HG03159 (cell line): Measurements from ENCODE around the gene ITSN2.
A peak's percentile ranks its signal among the peaks of the same experiment; 100 is the strongest.
"Not testable (repeated sequence)": the region's sequence is repeated elsewhere in the genome, so short reads cannot be mapped to it uniquely, and the experiment has no call there.

Experiments
- ATAC-seq: cut with Tn5 transposase; IDR thresholded peaks from one replicate; pipeline ENCODE4 v1.9.1; 2021; ENCODE audit warnings: mild to moderate bottlenecking, moderate library complexity; ENCODE audit not compliant: unreplicated experiment

ITSN2 gene

GRCh38 chr2:24360050-24360962, at the start of gene ITSN2:
Gene ITSN2 (minus strand): TSS chr2:24360536. CDS start chr2:24328082, 32,454 bp downstream.
- ATAC-seq = peak; percentile 80

DNA sequence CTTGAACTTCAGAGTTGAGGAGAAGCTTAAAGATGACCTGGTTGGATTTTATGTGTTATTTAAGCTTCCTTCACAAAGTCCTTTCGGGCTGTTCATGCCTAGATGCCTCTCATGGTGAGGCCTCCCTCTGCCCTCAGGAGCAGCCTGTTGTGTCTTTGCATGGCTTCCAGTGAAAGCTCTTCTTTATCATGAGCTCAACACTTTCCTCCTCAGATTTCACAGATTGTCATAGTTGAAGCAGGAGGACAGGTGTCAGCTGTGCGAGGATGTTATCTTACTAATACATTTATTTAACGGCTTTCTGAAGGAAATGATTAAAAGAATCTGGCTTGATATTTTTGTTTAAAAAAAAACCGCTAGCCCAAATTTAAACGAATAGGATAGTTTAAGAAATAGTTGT, 48.8 kb upstream of the ITSN2 start:
- no peak for ATAC-seq

DNA sequence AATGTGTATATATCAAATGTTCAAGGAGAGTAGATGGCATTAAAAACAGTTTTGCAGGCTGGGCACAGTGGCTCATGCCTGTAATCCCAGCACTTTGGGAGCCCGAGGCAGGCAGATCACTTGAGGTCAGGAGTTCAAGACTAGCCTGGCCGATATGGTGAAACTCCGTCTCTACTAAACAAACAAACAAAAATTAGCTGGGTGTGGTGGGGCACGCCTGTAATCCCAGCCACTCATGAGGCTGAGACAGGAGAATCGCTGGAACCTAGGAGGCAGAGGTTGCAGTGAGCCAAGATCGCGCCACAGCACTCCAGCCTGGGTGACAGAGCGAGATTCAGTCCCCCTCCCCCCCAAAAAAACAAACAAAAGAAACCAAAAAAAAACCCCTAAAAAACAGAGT, 48.4 kb upstream of the ITSN2 start:
- not testable (repeated sequence) for ATAC-seq

DNA sequence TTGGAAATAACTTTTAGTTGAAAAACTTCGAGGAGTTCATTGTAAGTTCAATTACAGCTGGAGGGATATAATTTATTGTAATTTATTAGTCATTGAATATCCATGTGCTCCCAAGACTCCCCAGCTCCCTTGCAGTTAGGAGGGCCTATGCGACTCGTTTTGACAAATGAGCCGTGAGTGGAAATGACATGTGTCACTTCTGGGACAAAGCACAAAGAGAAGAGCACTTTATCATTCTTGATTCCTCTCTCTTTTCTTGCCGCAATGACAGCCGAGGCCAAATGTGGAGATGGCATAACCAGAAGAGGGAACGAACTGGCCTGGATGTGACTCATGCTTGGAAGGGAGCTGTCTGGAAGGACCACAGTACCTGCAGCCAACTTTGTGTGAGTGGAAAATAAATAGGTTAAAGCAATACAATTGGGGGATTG, 44.2 kb upstream of the ITSN2 start:
- ATAC-seq = no peak

DNA sequence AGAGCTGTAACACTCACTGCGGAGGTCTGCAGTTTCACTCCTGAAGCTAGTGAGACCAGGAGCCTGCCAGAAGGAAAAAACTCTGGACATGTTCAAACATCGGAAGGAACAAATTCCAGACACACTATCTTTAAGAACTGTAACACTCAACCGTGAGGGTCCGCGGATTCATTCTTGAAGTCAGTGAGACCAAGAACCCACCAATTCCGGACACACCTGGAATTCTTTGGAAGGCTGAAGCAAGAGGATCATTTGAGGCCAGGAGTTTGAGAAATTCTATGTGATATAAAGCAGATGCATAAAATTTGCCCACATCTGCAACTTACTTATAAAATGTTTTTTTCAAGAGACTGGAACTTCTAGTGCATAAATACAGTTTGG, 43.5 kb upstream of the ITSN2 start:
- ATAC-seq = no peak

- no peak for ATAC-seq
Measured at GRCh38 chr2:24403168-24403831, 43.0 kb upstream of the ITSN2 start.

- ATAC-seq = no peak
Measured at GRCh38 chr2:24402242-24403097, 42.1 kb upstream of the ITSN2 start.

DNA sequence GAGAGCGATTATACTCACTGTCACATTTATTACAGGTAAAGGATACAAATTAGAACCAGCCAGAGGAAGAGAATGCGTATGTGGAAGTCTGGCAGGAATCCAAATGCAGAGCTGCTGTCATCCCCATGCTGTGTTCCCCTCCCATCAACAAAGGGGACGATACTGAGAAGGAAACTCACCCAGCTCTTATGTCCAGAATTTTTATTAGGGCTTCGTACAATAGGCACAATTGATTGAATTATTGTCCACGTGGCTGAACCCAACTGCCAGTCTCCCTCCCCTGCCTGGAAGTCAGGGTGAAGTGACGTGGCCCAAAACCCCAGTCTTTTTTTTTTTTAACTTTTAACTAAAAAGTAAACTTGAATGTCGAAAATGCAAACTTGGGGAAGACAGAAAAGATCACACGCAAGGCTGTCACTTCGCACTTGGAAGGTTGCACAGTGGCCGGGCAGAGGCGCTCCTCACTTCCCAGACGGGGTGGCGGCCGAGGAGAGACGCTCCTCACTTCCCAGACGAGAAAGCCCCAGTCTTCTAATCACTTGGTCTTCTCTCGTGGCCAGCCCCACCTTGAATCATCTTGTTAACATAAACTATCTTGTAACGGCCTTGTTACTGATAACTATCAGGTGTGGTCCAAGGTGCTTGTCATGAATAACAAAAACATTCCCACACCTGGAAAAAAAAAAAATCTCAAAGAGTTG, 40.0 kb upstream of the ITSN2 start:
- ATAC-seq = no peak

DNA sequence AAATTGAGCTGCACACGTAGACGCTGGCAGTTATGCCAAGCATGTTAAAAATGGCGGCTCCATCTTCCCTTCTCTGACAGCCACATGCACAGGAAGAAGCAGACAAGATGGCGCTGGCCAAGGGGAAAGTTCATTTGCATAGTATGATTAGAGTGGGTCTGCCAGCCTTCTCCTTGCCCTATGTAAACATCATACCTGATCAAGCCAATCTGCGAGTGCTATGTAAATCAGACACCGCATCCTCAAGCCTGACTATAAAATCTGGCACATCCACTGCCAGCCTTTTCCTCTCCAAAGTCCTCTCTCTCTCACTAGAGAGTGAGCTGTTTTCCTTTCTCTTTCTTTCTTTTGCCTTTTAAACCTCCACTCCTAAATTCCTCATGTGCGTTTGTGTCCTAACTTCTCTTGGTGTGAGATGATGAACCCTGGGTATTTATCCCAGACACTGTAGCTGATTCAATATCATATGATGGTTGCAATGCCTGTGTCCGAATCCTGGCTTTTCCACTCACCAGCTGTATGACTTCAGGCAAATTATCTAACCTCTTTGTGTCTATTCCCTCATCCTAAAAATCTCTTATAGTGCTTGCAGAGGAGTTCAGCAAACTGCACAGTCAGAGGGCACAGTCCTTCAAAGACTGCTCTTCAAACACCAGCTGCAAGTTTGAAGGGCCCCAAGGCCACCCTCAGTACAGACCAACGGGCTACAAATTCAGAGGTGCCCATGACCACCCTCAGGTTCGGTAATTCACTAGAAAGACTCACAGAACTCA, 39.3 kb upstream of the ITSN2 start:
- ATAC-seq = no peak

- ATAC-seq = no peak
Measured at GRCh38 chr2:24394998-24395397, 34.7 kb upstream of the ITSN2 start.

GRCh38 chr2:24392542-24393059, 32.3 kb upstream of the ITSN2 start:
- no peak for ATAC-seq

- ATAC-seq = no peak
Measured at GRCh38 chr2:24385366-24385765, 25.0 kb upstream of the ITSN2 start.

- no peak for ATAC-seq
Measured at GRCh38 chr2:24382363-24383073, 22.2 kb upstream of the ITSN2 start.

DNA sequence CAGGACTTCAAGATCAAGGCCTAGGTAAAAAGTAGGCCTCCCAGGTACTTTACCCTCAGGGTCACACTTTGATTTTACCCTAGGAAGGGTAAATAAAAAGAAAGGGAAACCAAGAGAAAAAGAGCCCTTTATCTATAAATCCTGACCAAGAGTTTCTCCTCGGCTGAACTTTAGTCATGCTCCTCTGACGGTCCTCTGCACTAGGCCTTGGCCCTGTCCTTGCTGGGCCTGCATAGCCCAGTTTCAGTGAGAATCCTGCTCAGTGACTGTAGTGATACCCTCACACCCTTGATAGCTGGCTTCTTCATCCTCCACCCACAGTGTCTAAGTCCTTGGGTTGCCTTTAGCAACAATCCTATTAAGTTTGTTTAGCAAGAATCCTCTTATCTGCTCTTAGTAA, 20.5 kb upstream of the ITSN2 start:
- no peak for ATAC-seq

GRCh38 chr2:24375349-24376087, 15.2 kb upstream of the ITSN2 start:
- ATAC-seq = no peak

- ATAC-seq = no peak
Measured at GRCh38 chr2:24374301-24374700, 14.0 kb upstream of the ITSN2 start.

GRCh38 chr2:24372033-24372432, 11.7 kb upstream of the ITSN2 start:
- no peak for ATAC-seq

GRCh38 chr2:24365826-24366225, 5.5 kb upstream of the ITSN2 start:
- no peak for ATAC-seq
